Suprapubic skin (tissue), 4 donors: Measurements from ENCODE around the gene TFAP2D.

Experiments
- EP300 ChIP-seq: sonication (generic); formaldehyde crosslinking; IDR thresholded peaks from one replicate; pipeline ENCODE4 v1.6.1; 2017; ENCODE audit warnings: antibody characterized with exemption
- POLR2A ChIP-seq, 2 donors: fragments of 450-650 bp; IDR thresholded peaks; one replicate each; pipeline ENCODE4 v1.6.1; 2017; ENCODE audit warnings: antibody characterized with exemption in 2 of 2, mild to moderate bottlenecking in 2 of 2, moderate library complexity in 2 of 2
- POLR2AphosphoS5 ChIP-seq, 3 donors: sonication (generic); formaldehyde crosslinking; IDR thresholded peaks; one replicate each; pipeline ENCODE4 v1.6.1; 2017; ENCODE audit warnings: antibody characterized with exemption in 3 of 3
- TF ChIP-seq, protein P1 (sequence below), 2 donors: fragments of 200-600 bp in 1 of 2; fragments of 450-650 bp in 1 of 2; sonication (generic) in 1 of 2; IDR thresholded peaks; one replicate each; pipeline ENCODE4 v1.5.1; 2016 to 2019; ENCODE audit warnings: antibody characterized with exemption in 2 of 2, mild to moderate bottlenecking in 1 of 2, moderate library complexity in 1 of 2

DNA sequence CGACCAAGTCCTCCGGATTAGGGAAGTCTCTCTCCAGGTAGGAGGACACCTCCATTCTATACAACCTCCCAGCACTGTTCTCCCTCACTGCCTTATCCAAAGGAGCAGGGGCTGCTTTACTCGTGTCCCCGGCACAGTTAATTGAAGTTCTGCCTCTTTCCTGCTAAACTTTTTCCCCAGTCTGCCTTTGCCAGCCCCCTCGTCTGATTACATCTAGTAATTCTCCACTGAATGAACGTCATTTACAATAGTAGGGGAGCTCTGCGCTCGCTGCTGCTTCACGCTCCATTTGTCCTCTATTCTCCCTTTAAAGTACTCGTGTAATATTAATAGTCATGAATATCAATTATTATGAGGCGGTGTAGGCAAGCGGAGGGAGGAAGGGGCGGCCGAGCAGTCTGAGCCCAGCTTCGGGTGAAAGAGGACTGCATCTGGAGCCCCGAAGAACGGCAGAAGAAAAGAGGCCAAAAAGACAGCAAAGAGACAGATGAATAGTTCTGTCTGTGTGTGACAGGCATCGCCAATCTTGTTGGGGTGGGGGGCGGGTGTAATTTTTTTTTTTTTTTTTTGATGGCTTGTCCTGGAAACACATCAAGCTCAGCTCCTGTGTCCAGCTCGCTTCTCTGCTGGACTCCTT is 108.2 kb downstream of the TFAP2D start:
- TF ChIP-seq, protein P1, sequence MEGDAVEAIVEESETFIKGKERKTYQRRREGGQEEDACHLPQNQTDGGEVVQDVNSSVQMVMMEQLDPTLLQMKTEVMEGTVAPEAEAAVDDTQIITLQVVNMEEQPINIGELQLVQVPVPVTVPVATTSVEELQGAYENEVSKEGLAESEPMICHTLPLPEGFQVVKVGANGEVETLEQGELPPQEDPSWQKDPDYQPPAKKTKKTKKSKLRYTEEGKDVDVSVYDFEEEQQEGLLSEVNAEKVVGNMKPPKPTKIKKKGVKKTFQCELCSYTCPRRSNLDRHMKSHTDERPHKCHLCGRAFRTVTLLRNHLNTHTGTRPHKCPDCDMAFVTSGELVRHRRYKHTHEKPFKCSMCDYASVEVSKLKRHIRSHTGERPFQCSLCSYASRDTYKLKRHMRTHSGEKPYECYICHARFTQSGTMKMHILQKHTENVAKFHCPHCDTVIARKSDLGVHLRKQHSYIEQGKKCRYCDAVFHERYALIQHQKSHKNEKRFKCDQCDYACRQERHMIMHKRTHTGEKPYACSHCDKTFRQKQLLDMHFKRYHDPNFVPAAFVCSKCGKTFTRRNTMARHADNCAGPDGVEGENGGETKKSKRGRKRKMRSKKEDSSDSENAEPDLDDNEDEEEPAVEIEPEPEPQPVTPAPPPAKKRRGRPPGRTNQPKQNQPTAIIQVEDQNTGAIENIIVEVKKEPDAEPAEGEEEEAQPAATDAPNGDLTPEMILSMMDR (IDR thresholded peaks at IDR 0.05): no peak
- TF ChIP-seq POLR2AphosphoS5 (IDR thresholded peaks at IDR 0.05) (no peak), EP300 (no peak), POLR2A (IDR thresholded peaks at IDR 0.05) (no peak)
